H9 (cell line): ENCODE data around the gene ZNF77. TPM values are rescaled to one million over a fixed set of nuclear protein-coding genes. Genes with fewer than 3 reads are reported as not detected.

Experiments used
- DNase-seq: peaks from one replicate; pipeline ENCODE4 v3.0.0-alpha.2; 2017
- H2AFZ ChIP-seq: one replicate; pipeline ENCODE4 v1.6.1; 2013; ENCODE audit warnings: mild to moderate bottlenecking, low read length, control low read depth, moderate library complexity
- H2AK5ac ChIP-seq: 2 replicates; pipeline ENCODE4 v1.6.1; 2013; ENCODE audit warnings: low read length, control low read depth, mixed read lengths; ENCODE audit not compliant: insufficient read length
- H2BK120ac ChIP-seq: one replicate; pipeline ENCODE4 v1.6.1; 2013; ENCODE audit warnings: low read depth, mild to moderate bottlenecking, low read length, control low read depth, inconsistent platforms; ENCODE audit not compliant: poor library complexity, severe bottlenecking
- H2BK12ac ChIP-seq: 2 replicates; pipeline ENCODE4 v1.6.1; 2013; ENCODE audit warnings: low read length, control low read depth, mixed read lengths, low read depth; ENCODE audit not compliant: insufficient read length
- H2BK15ac ChIP-seq: 2 replicates; pipeline ENCODE4 v1.6.1; 2013; ENCODE audit warnings: low read depth, low read length, control low read depth
- H2BK20ac ChIP-seq: one replicate; pipeline ENCODE4 v1.6.1; 2013; ENCODE audit warnings: low read depth, mild to moderate bottlenecking, low read length, control low read depth, inconsistent platforms; ENCODE audit not compliant: poor library complexity, severe bottlenecking
- H2BK5ac ChIP-seq: 2 replicates; pipeline ENCODE4 v1.6.1; 2013; ENCODE audit warnings: low read length, control low read depth, mixed read lengths; ENCODE audit not compliant: insufficient read length
- H3K14ac ChIP-seq: 2 replicates; pipeline ENCODE4 v1.6.1; 2013; ENCODE audit warnings: low read length, control low read depth; ENCODE audit not compliant: insufficient read depth
- H3K18ac ChIP-seq: 2 replicates; pipeline ENCODE4 v1.6.1; 2013; ENCODE audit warnings: low read depth, mild to moderate bottlenecking, mixed read lengths, low read length, control low read depth; ENCODE audit not compliant: insufficient read length
- H3K23ac ChIP-seq: 2 replicates; pipeline ENCODE4 v1.6.1; 2013; ENCODE audit warnings: low read length, control low read depth, mixed read lengths, low read depth; ENCODE audit not compliant: insufficient read length
- H3K23me2 ChIP-seq: 2 replicates; pipeline ENCODE4 v1.6.1; 2013; ENCODE audit warnings: low read depth, mild to moderate bottlenecking, mixed read lengths, low read length, control low read depth; ENCODE audit not compliant: insufficient read length, poor library complexity, severe bottlenecking
- H3K27ac ChIP-seq: 2 replicates; pipeline ENCODE4 v1.5.1; 2013; ENCODE audit warnings: low read length, control low read depth, mixed read lengths, low read depth; ENCODE audit not compliant: insufficient read length
- H3K27me3 ChIP-seq: 2 replicates; pipeline ENCODE4 v1.6.1; 2013; ENCODE audit warnings: low read length, control low read depth, inconsistent platforms; ENCODE audit not compliant: insufficient read depth
- H3K4ac ChIP-seq: 2 replicates; pipeline ENCODE4 v1.6.1; 2013; ENCODE audit warnings: low read depth, mild to moderate bottlenecking, control low read depth, inconsistent platforms, low read length, moderate library complexity
- H3K4me1 ChIP-seq: 2 replicates; pipeline ENCODE4 v1.6.1; 2013; ENCODE audit warnings: low read length, control low read depth, inconsistent platforms; ENCODE audit not compliant: insufficient read depth
- H3K4me2 ChIP-seq: 2 replicates; pipeline ENCODE4 v1.6.1; 2013; ENCODE audit warnings: low read length, control low read depth, mixed read lengths; ENCODE audit not compliant: insufficient read length, insufficient read depth
- H3K56ac ChIP-seq: 2 replicates; pipeline ENCODE4 v1.6.1; 2013; ENCODE audit warnings: low read depth, mild to moderate bottlenecking, mixed read lengths, low read length, control low read depth; ENCODE audit not compliant: insufficient read length
- H3K79me1 ChIP-seq: 2 replicates; pipeline ENCODE4 v1.6.1; 2013; ENCODE audit warnings: low read depth, mild to moderate bottlenecking, moderate library complexity, low read length, control low read depth, inconsistent platforms; ENCODE audit not compliant: insufficient read depth, poor library complexity, severe bottlenecking
- H3K79me2 ChIP-seq: 2 replicates; pipeline ENCODE4 v1.6.1; 2013; ENCODE audit warnings: low read length, control low read depth, inconsistent platforms; ENCODE audit not compliant: insufficient read depth
- H3K9ac ChIP-seq: 2 replicates; pipeline ENCODE4 v1.6.1; 2013; ENCODE audit warnings: low read length, control low read depth, mixed read lengths; ENCODE audit not compliant: insufficient read length; ENCODE audit errors: extremely low read depth
- H3K9me3 ChIP-seq: one replicate; pipeline ENCODE4 v1.6.1; 2013; ENCODE audit warnings: low read depth, low read length, inconsistent platforms; ENCODE audit not compliant: control insufficient read depth
- H3T11ph ChIP-seq: one replicate; pipeline ENCODE4 v1.6.1; 2013; ENCODE audit warnings: mild to moderate bottlenecking, low read length, control low read depth, inconsistent platforms
- H4K20me1 ChIP-seq: one replicate; pipeline ENCODE4 v1.6.1; 2013; ENCODE audit not compliant: control insufficient read depth, insufficient read length, insufficient read depth
- H4K5ac ChIP-seq: 2 replicates; pipeline ENCODE4 v1.6.1; 2013; ENCODE audit warnings: low read depth, mild to moderate bottlenecking, mixed read lengths, low read length, control low read depth; ENCODE audit not compliant: insufficient read length
- H4K8ac ChIP-seq: replicated peaks from 2 replicates; pipeline ENCODE4 v1.6.1; 2013; ENCODE audit warnings: low read length, control low read depth, mixed read lengths, low read depth; ENCODE audit not compliant: insufficient read length
- H4K91ac ChIP-seq: 2 replicates; pipeline ENCODE4 v1.6.1; 2013; ENCODE audit warnings: low read depth, mild to moderate bottlenecking, moderate library complexity, mixed read lengths, low read length, control low read depth; ENCODE audit not compliant: insufficient read length
- H3K27ac Mint-ChIP-seq, 3 experiments: 2 replicates in 2 of 3; 3 replicates in 1 of 3; pipeline ENCODE4 v1.8.0; 2020 to 2021; ENCODE audit warnings: mixed read lengths in 3 of 3, mild to moderate bottlenecking in 1 of 3, moderate library complexity in 1 of 3
- H3K27me3 Mint-ChIP-seq: 2 replicates; pipeline ENCODE4 v1.8.0; 2021; ENCODE audit warnings: low read depth, mild to moderate bottlenecking, moderate library complexity, mixed read lengths
- H3K36me3 Mint-ChIP-seq, 3 experiments: 2 replicates in 2 of 3; 3 replicates in 1 of 3; pipeline ENCODE4 v1.8.0; 2020 to 2021; ENCODE audit warnings: low read depth in 3 of 3, mixed read lengths in 3 of 3; ENCODE audit not compliant: insufficient read depth in 1 of 3
- H3K4me1 Mint-ChIP-seq, 2 experiments: 2 replicates each; pipeline ENCODE4 v1.8.0; 2020; ENCODE audit warnings: mixed read lengths in 2 of 2
- H3K4me3 Mint-ChIP-seq, 2 experiments: 2 replicates in 1 of 2; 3 replicates in 1 of 2; pipeline ENCODE4 v1.8.0; 2020 to 2021; ENCODE audit warnings: mild to moderate bottlenecking in 2 of 2, mixed read lengths in 2 of 2, moderate library complexity in 1 of 2
- H3K9me3 Mint-ChIP-seq, 2 experiments: 2 replicates in 1 of 2; 3 replicates in 1 of 2; pipeline ENCODE4 v1.8.0; 2020; ENCODE audit warnings: mild to moderate bottlenecking in 2 of 2, mixed read lengths in 2 of 2, moderate library complexity in 1 of 2
- CTCF ChIP-seq: fragments of 200-600 bp; sonication (generic); conservative IDR thresholded peaks from 3 replicates; pipeline ENCODE4 v1.8.0; 2021; ENCODE audit warnings: antibody characterized with exemption, mild to moderate bottlenecking
- WGBS: extraction: QIAGEN DNeasy Blood & Tissue Kit; methylation state at CpG from one replicate; pipeline ENCODE4 v1.1.7; 2013; ENCODE audit warnings: missing lambda C conversion rate, low lambda C conversion rate, mixed read lengths; ENCODE audit not compliant: insufficient read length; ENCODE audit errors: extremely low coverage; 5-methylcytosine and 5-hydroxymethylcytosine counted together
- total RNA-seq: library from RNA; stranded (reverse); gene quantifications from 2 replicates; pipeline ENCODE4 v1.2.1, GENCODE V29; 2021

The ZNF77 gene
- total RNA-seq, 1 experiment from 2014 or later = 4.6 TPM

DNA sequence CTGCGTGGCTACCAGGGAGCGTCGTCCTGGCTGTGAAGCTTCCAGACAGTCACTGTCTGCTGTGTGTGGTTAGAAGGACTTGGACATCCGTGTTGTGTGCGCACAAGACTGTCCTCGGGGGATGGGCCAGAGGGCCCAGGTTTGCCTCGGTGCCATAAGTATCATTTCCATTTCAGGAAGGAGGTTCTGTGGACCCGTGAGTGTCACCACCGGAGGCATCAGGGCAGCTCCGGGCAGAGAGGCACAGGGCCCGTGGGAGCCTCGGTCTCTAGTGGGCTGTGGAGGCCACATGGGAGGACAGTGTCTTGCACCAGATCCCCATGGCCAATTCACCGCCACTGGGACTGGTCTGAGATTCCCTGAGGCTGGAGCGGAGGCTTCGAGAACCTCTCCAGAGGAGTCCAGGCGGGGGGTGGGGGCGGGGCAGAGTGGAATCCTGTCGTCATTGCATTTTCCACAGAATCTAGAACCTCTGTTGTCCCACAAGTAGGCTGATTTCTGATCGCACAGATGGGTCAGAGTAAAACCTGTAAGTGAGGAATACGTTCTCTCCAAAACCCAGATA, 38.1 kb downstream of the ZNF77 start:
- no peak overlapping the region for H4K91ac ChIP-seq
- no peak overlapping the region for H4K5ac ChIP-seq
- H3K56ac ChIP-seq = no peak overlapping the region
- H3K4me3 Mint-ChIP-seq = no peak overlapping the region
- no peak overlapping the region for H3K14ac ChIP-seq
- no peak overlapping the region for H2BK20ac ChIP-seq
- no peak overlapping the region for H3K9ac ChIP-seq
- no peak for TF ChIP-seq CTCF
- no peaks in the 10 kb centered on the region for H3K9me3 ChIP-seq
- H3T11ph ChIP-seq = no peak overlapping the region
- no peak for DNase-seq
- no peaks in the 10 kb centered on the region for H4K20me1 ChIP-seq
- WGBS = no CpG with 5 or more reads among the region's 20 CpGs
- no peak overlapping the region for H3K18ac ChIP-seq
- H3K27me3 ChIP-seq = no peaks in the 10 kb centered on the region
- no peak overlapping the region for H2AFZ ChIP-seq
- no peak overlapping the region for H2BK15ac ChIP-seq
- H2BK5ac ChIP-seq = no peak overlapping the region
- H2AK5ac ChIP-seq = no peak overlapping the region
- peaks cover 8 to 14% of the 10 kb centered on the region in 2 experiments for H3K9me3 Mint-ChIP-seq
- H3K4me1 Mint-ChIP-seq = peaks cover 7 to 9% of the 10 kb centered on the region in 2 experiments
- H3K4ac ChIP-seq = no peak overlapping the region
- no peak overlapping the region for H3K4me2 ChIP-seq
- no peak overlapping the region for H4K8ac ChIP-seq
- H3K23ac ChIP-seq = no peak overlapping the region
- H3K4me1 ChIP-seq = no peaks in the 10 kb centered on the region
- no peaks in the 10 kb centered on the region for H3K27me3 Mint-ChIP-seq
- H3K23me2 ChIP-seq = no peaks in the 10 kb centered on the region
- H3K79me1 ChIP-seq = peaks cover 5% of the 10 kb centered on the region
- H2BK120ac ChIP-seq = no peak overlapping the region
- H2BK12ac ChIP-seq = no peak overlapping the region
- H3K27ac Mint-ChIP-seq = peak overlapping the region in 1 of 3 experiments; percentile 34; a peak in 2 of 7 replicates
- peaks cover 9 to 21% (median 14%) of the 10 kb centered on the region in 3 experiments for H3K36me3 Mint-ChIP-seq
- H3K27ac ChIP-seq = no peak overlapping the region
- H3K79me2 ChIP-seq = peaks cover 8% of the 10 kb centered on the region; the same call in 1 of the 2 replicates
